Tibial artery (tissue), 4 donors: ENCODE data around the gene KCNMA1.

ENCODE experiments used
- DNase-seq, 2 donors: peaks; one replicate each; pipeline ENCODE4 v3.0.0-alpha.2; 2019
- H3K27ac ChIP-seq, 2 donors: fragments of 200-600 bp; sonication (generic) in 1 of 2; 1 replicate in 1 of 2; 2 replicates in 1 of 2; pipeline ENCODE4 v1.5.1; 2018 to 2019; ENCODE audit warnings: mild to moderate bottlenecking in 1 of 2
- H3K27me3 ChIP-seq, 2 donors: fragments of 200-600 bp; sonication (generic) in 1 of 2; one replicate each; pipeline versions ENCODE4 v1.5.1 to v1.6.0; 2016 to 2019
- H3K36me3 ChIP-seq, 3 donors: fragments of 200-600 bp; sonication (generic) in 2 of 3; one replicate each; pipeline ENCODE4 v1.5.1; 2016 to 2019; ENCODE audit warnings: mild to moderate bottlenecking in 2 of 3
- H3K4me1 ChIP-seq, 4 donors: fragments of 200-600 bp; sonication (generic) in 2 of 4; 1 replicate in 3 of 4; 2 replicates in 1 of 4; pipeline ENCODE4 v1.5.1; 2016 to 2019
- H3K4me3 ChIP-seq, 2 donors: fragments of 200-600 bp; sonication (generic) in 1 of 2; 1 replicate in 1 of 2; 2 replicates in 1 of 2; pipeline ENCODE4 v1.5.1; 2018 to 2019; ENCODE audit warnings: mild to moderate bottlenecking in 2 of 2
- H3K9me3 ChIP-seq, 3 donors: fragments of 200-600 bp; sonication (generic) in 1 of 3; one replicate each; pipeline ENCODE4 v1.5.1; 2016 to 2019
- CTCF ChIP-seq, 2 experiments: fragments of 200-600 bp in 1 of 2; fragments of 450-650 bp in 1 of 2; IDR thresholded peaks; one replicate each; pipeline ENCODE4 v1.5.1; 2017 to 2019; ENCODE audit warnings: antibody characterized with exemption in 2 of 2, mild to moderate bottlenecking in 1 of 2, moderate library complexity in 1 of 2
- intact Hi-C: fragments of 100-400 bp; cut with DNase I; formaldehyde crosslinking; loops from one replicate; pipeline ENCODE4 v1.15.0; 2023; ENCODE audit warnings: low total_unique reads

The KCNMA1 gene

DNA sequence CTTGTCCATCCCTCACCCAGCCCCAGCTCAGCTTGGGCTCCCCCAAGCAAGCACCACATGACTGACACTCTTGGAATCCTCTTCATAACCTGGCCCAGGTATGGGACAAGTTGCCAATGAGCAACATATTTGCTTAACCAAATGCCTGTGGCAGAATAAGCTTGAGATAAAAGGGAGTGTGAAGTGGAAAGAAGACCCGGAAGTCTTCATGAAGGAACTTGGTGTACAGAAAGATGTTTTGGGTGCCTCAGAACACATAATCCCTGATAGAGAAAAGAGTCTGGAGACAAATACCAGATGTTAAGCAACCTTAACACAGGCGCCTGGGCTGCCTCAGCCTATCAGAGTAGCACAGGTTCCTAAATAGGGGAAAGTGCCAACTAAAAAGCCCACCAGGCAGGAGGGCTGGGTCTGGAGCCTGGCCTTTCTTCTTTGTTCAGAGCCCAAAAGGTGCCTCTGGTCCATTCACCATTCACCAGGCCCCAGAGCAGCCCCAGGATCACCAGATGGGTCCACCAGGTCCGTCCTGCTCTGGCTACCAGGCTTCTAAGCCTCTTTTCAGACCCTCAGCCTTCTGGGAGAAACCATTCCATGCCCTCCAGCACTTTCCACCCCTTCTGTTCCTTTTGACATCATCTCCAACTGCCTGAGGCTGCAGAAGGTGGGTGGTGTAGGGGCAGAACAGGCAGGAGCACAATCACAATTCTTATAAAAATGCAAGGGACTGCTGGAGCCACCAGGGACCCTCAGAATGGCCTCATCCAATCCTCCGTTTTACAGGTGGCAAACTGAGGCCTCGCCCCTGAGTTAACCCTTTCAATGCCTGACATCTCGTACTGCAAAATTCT lies 22.6 kb downstream of the KCNMA1 start:
- Histone ChIP-seq H3K27ac (peak overlapping the region; percentile 63 to 66), H3K4me3 (no peak overlapping the region), H3K36me3 (no peaks in the 10 kb centered on the region), H3K27me3 (no peaks in the 10 kb centered on the region), H3K4me1 (peaks cover 0 to 82% (median 36%) of the 10 kb centered on the region in 4 donors), H3K9me3 (no peaks in the 10 kb centered on the region)
- no peak for TF ChIP-seq CTCF (IDR thresholded peaks at IDR 0.05)
- DNase-seq: no peak
- intact Hi-C loops: no loop called here

- Histone ChIP-seq H3K4me1 (peaks cover 0 to 82% (median 41%) of the 10 kb centered on the region in 4 donors), H3K27me3 (no peaks in the 10 kb centered on the region), H3K27ac (peak overlapping the region; percentile 63 to 66), H3K4me3 (no peak overlapping the region), H3K9me3 (no peaks in the 10 kb centered on the region), H3K36me3 (no peaks in the 10 kb centered on the region)
- intact Hi-C loops: no loop called here
- DNase-seq: no peak
- no peak for TF ChIP-seq CTCF (IDR thresholded peaks at IDR 0.05)
These were observed 24.0 kb downstream of the KCNMA1 start for GRCh38 chr10:77613476-77614130.

- Histone ChIP-seq H3K27ac (no peak overlapping the region), H3K9me3 (no peaks in the 10 kb centered on the region), H3K36me3 (no peaks in the 10 kb centered on the region), H3K4me3 (no peak overlapping the region), H3K27me3 (no peaks in the 10 kb centered on the region), H3K4me1 (peaks cover 5 to 90% (median 46%) of the 10 kb centered on the region in 4 donors)
- DNase-seq: no peak
- intact Hi-C loops: no loop called here
- no peak for TF ChIP-seq CTCF (IDR thresholded peaks at IDR 0.05)
These were observed 25.9 kb downstream of the KCNMA1 start for GRCh38 chr10:77611670-77612069.

GRCh38 chr10:77611221-77611620 lies 26.4 kb downstream of the KCNMA1 start:
- DNase-seq: no peak
- H3K4me1 ChIP-seq: peaks cover 5 to 93% (median 46%) of the 10 kb centered on the region in 4 donors
- TF ChIP-seq CTCF (IDR thresholded peaks at IDR 0.05): no peak
- no peaks in the 10 kb centered on the region for H3K36me3 ChIP-seq
- peak overlapping the region in 1 of 2 donors; percentile 32 for H3K27ac ChIP-seq
- H3K27me3 ChIP-seq: no peaks in the 10 kb centered on the region
- no peak overlapping the region for H3K4me3 ChIP-seq
- H3K9me3 ChIP-seq: no peaks in the 10 kb centered on the region
- intact Hi-C loops: no loop called here

- no peak for TF ChIP-seq CTCF (IDR thresholded peaks at IDR 0.05)
- Histone ChIP-seq H3K9me3 (no peaks in the 10 kb centered on the region), H3K36me3 (no peaks in the 10 kb centered on the region), H3K4me3 (no peak overlapping the region), H3K4me1 (peaks cover 5 to 93% (median 47%) of the 10 kb centered on the region in 4 donors), H3K27ac (peak overlapping the region; percentile 32 to 52), H3K27me3 (no peaks in the 10 kb centered on the region)
- DNase-seq: no peak
- intact Hi-C loops: no loop called here
These were observed 27.8 kb downstream of the KCNMA1 start for GRCh38 chr10:77609781-77610272.
